ENCODE data around the gene RNF121.

DNA sequence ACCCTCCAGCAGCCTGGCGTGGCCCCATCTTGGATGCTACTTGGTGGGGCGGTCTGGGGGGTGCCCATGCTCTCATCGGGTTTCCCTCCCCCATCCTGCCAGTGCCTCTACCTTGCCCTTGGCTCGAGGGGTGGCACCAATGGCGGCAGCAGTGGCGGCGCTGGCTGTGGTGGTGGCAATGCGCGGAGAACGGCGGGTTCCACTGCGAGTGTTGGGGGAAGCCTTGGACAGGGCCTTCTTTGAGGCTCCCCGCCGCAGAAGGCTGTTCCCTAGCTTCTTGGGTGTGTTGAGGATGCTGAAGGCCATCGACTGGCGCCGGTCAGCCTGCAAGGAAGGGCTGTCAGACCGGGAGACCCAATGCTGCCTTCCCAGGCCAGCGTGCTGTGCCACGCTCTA is 74.9 kb downstream of the RNF121 start:
- TF ChIP-seq, protein P1, sequence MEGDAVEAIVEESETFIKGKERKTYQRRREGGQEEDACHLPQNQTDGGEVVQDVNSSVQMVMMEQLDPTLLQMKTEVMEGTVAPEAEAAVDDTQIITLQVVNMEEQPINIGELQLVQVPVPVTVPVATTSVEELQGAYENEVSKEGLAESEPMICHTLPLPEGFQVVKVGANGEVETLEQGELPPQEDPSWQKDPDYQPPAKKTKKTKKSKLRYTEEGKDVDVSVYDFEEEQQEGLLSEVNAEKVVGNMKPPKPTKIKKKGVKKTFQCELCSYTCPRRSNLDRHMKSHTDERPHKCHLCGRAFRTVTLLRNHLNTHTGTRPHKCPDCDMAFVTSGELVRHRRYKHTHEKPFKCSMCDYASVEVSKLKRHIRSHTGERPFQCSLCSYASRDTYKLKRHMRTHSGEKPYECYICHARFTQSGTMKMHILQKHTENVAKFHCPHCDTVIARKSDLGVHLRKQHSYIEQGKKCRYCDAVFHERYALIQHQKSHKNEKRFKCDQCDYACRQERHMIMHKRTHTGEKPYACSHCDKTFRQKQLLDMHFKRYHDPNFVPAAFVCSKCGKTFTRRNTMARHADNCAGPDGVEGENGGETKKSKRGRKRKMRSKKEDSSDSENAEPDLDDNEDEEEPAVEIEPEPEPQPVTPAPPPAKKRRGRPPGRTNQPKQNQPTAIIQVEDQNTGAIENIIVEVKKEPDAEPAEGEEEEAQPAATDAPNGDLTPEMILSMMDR (conservative IDR thresholded peaks at IDR 0.05): no peak
- no peak for TF ChIP-seq ZFX (IDR thresholded peaks at IDR 0.05)

All from C4-2B (cell line).